Measurements from ENCODE around the gene SLCO4A1. TPM values are rescaled to one million over a fixed set of nuclear protein-coding genes. Genes with fewer than 3 reads are reported as not detected.

Gene SLCO4A1
- total RNA-seq, 1 donor from 2014 or later: 160 TPM

GRCh38 chr20:62596486-62596885 is 45.8 kb upstream of the SLCO4A1 start:
- no peaks in the 10 kb centered on the region for H3K9me3 ChIP-seq
- H3K4me3 ChIP-seq: no peak overlapping the region
- H3K4me1 ChIP-seq: no peaks in the 10 kb centered on the region
- intact Hi-C loops (cut with DNase I): no loop called here
- no peaks in the 10 kb centered on the region for H3K36me3 ChIP-seq
- DNase-seq (ENCODE audit: low spot score in 2 of 2): no peak
- H3K27ac ChIP-seq: no peak overlapping the region
- no peak for TF ChIP-seq CTCF (IDR thresholded peaks at IDR 0.05)
- H3K27me3 ChIP-seq: peaks cover 3% of the 10 kb centered on the region

DNA sequence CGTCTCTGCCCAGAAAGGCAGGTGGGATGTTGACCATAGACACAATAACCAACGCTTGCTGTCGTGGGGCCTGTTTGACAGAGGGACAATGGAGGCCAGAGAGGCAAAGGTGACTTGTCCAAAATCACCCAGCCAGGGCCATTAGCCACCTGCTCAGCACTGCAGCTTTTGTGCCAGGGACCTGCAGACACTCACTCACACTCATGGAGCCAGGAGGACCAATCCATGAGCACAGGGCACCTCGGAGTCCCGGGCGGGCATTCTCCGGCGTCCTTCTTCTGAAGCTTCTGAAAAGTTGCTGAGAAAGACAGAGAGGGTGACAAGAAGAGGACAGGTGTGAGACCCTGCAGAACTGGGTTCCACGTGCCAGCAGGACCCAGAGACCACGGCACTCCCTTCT is 45.4 kb upstream of the SLCO4A1 start:
- H3K9me3 ChIP-seq: no peaks in the 10 kb centered on the region
- DNase-seq (ENCODE audit: low spot score in 2 of 2): no peak
- H3K4me3 ChIP-seq: no peak overlapping the region
- peaks cover 3% of the 10 kb centered on the region for H3K27me3 ChIP-seq
- intact Hi-C loops (cut with DNase I): no loop called here
- no peaks in the 10 kb centered on the region for H3K4me1 ChIP-seq
- no peak for TF ChIP-seq CTCF (IDR thresholded peaks at IDR 0.05)
- no peak overlapping the region for H3K27ac ChIP-seq
- no peaks in the 10 kb centered on the region for H3K36me3 ChIP-seq

- Histone ChIP-seq H3K4me3 (no peak overlapping the region), H3K36me3 (no peaks in the 10 kb centered on the region), H3K27me3 (peaks cover 3% of the 10 kb centered on the region), H3K4me1 (no peaks in the 10 kb centered on the region), H3K27ac (no peak overlapping the region), H3K9me3 (no peaks in the 10 kb centered on the region)
- intact Hi-C loops (cut with DNase I): no loop called here
- no peak for TF ChIP-seq CTCF (IDR thresholded peaks at IDR 0.05)
- no peak for DNase-seq (ENCODE audit: low spot score in 2 of 2)
These were observed 44.7 kb upstream of the SLCO4A1 start for GRCh38 chr20:62597416-62598115.

DNA sequence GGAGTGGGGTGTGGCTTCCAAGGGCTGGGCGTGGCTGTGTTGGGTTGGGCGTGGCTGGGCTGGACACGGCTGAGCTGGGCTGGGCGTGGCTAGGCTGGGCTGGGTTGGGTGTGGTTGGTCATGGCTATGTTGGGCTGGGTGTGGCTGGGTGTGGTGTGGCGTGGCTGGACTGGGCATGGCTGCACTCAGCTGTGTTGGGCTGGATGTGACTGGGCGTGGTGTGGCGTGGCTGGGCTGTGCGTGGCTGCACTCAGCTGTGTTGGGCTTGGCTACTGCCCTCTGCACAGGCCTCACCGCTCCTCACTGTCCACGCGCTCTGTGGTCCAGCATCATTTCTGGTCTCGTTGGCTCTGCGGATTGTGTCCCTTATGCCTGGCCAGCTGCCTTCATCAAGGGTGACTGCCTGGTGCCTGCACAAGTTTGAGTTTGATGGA is 43.5 kb upstream of the SLCO4A1 start:
- Histone ChIP-seq H3K36me3 (no peaks in the 10 kb centered on the region), H3K9me3 (no peaks in the 10 kb centered on the region), H3K27ac (no peak overlapping the region), H3K4me3 (no peak overlapping the region), H3K4me1 (peaks cover 0 to 3% of the 10 kb centered on the region in 2 donors), H3K27me3 (peaks cover 3% of the 10 kb centered on the region)
- DNase-seq (ENCODE audit: low spot score in 2 of 2): no peak
- TF ChIP-seq CTCF (IDR thresholded peaks at IDR 0.05): no peak
- intact Hi-C loops (cut with DNase I): no loop called here

GRCh38 chr20:62599216-62600110 is 42.8 kb upstream of the SLCO4A1 start:
- Histone ChIP-seq H3K27me3 (peaks cover 3% of the 10 kb centered on the region), H3K9me3 (no peaks in the 10 kb centered on the region), H3K4me1 (peaks cover 0 to 3% of the 10 kb centered on the region in 2 donors), H3K36me3 (no peaks in the 10 kb centered on the region), H3K27ac (no peak overlapping the region), H3K4me3 (no peak overlapping the region)
- TF ChIP-seq CTCF (IDR thresholded peaks at IDR 0.05): no peak
- DNase-seq (ENCODE audit: low spot score in 2 of 2): no peak
- intact Hi-C loops (cut with DNase I): no loop called here

Data from ascending aorta (tissue), 2 donors.